Right lobe of liver (tissue), 4 donors: Measurements from ENCODE around the gene KRT84.

Experiments
- POLR2A ChIP-seq: fragments of 450-650 bp; IDR thresholded peaks from one replicate; pipeline ENCODE4 v1.6.1; 2017; ENCODE audit warnings: antibody characterized with exemption, mild to moderate bottlenecking
- TF ChIP-seq, protein P1 (sequence below), 4 donors: fragments of 200-600 bp in 3 of 4; fragments of 450-650 bp in 1 of 4; IDR thresholded peaks; one replicate each; pipeline versions ENCODE4 v1.5.1 to v1.8.0; 2016 to 2022; ENCODE audit warnings: antibody characterized with exemption in 4 of 4, mild to moderate bottlenecking in 2 of 4
- donor health status: DM: no; HTN: no; CAD: no.
- donor health status: DM: no; HTN: no; CAD: no.
- donor health status: DM: no; HTN: yes; CAD: no.

DNA sequence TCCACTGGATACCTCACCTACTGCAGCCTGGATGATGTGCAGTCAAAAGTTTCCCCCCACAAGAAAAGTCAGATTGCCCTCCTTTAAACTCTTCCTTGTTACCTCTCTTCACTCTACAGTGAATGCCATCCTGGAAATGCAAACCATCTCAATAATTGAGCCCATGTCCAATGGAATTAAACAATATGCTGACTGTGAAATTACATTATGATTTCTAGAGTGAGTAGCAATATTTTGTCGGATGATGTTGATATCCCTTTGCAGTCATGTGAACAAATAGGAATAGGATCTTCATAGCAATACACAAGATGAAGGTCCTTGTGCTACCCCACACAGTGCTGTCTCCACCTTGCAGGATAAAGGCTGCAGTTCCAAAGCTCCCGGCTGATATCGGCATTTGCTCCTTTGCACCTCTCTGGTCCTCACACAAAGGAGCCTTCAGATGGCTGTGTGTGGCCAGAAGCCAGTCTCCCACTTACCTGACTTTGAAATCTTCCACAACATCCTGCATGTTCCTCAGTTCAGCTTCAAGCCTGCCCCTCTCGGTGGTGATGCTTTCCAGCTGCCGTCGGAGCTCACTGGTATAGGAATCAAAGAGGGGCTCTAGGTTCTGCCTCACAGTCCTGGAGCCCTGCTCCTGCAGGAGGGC lies 47.2 kb upstream of the KRT84 start:
- TF ChIP-seq, protein P1, sequence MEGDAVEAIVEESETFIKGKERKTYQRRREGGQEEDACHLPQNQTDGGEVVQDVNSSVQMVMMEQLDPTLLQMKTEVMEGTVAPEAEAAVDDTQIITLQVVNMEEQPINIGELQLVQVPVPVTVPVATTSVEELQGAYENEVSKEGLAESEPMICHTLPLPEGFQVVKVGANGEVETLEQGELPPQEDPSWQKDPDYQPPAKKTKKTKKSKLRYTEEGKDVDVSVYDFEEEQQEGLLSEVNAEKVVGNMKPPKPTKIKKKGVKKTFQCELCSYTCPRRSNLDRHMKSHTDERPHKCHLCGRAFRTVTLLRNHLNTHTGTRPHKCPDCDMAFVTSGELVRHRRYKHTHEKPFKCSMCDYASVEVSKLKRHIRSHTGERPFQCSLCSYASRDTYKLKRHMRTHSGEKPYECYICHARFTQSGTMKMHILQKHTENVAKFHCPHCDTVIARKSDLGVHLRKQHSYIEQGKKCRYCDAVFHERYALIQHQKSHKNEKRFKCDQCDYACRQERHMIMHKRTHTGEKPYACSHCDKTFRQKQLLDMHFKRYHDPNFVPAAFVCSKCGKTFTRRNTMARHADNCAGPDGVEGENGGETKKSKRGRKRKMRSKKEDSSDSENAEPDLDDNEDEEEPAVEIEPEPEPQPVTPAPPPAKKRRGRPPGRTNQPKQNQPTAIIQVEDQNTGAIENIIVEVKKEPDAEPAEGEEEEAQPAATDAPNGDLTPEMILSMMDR (IDR thresholded peaks at IDR 0.05): no peak
- TF ChIP-seq POLR2A: no peak
